Tibial nerve (tissue), 3 donors: ENCODE results near the gene DNMT1.

Experiments
- CTCF ChIP-seq, 5 experiments: fragments of 200-600 bp in 3 of 5; fragments of 450-650 bp in 2 of 5; sonication (generic) in 3 of 5; IDR thresholded peaks; one replicate each; pipeline ENCODE4 v1.5.1; 2016 to 2019; ENCODE audit warnings: antibody characterized with exemption in 5 of 5, mild to moderate bottlenecking in 3 of 5, moderate library complexity in 2 of 5
- POLR2A ChIP-seq, 2 donors: fragments of 450-650 bp; IDR thresholded peaks; one replicate each; pipeline ENCODE4 v1.6.1; 2017; ENCODE audit warnings: antibody characterized with exemption in 2 of 2, mild to moderate bottlenecking in 2 of 2, moderate library complexity in 2 of 2

GRCh38 chr19:10095948-10096614, 98.7 kb downstream of the DNMT1 start:
- TF ChIP-seq CTCF (IDR thresholded peaks at IDR 0.05) (peak in 2 of 5 experiments; percentile 27 to 36), POLR2A (IDR thresholded peaks at IDR 0.05) (peak in 1 of 2 donors; percentile 42)
